ENCODE results near the gene SLC18A2.
"Not testable (repeated sequence)": the region's sequence is repeated elsewhere in the genome, so short reads cannot be mapped to it uniquely, and the experiment has no call there.

The SLC18A2 gene

DNA sequence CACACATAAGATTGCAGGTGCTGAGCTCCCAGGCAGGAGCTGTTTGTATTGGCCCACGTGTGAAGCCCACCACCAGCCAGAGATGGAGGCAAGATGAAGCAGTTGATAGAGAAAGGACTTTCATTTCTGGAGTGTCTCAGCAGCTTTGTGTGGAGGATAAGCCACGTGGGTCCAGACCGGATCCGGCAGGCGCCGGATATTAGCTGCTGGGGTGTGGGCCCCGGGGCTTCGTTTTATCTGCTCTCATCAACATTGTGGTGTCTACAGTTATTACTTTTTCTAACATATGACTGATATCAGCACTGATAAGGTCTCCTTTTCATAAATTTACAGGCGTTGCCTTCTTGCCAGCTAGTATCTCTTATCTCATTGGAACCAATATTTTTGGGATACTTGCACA, 25.5 kb downstream of the SLC18A2 start:
- no peak for DNase-seq

DNA sequence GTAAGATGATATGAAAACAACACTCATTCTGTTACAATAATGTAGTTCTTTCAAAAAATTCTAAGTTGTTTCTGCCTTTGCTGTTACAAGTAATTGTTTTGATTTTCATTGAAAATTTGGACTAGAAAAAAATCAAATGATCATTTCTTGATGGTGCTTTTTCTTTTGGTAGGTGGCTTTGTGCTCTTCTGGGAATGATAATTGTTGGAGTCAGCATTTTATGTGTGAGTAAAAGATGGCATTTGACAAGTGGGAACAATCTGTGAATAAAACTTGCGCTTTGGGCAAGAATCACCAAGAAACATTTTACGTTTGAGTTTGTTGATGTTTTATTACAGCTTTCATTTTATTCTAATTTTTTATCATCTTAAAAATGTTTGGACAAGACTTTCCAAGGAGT, 25.9 kb downstream of the SLC18A2 start:
- DNase-seq = no peak

DNA sequence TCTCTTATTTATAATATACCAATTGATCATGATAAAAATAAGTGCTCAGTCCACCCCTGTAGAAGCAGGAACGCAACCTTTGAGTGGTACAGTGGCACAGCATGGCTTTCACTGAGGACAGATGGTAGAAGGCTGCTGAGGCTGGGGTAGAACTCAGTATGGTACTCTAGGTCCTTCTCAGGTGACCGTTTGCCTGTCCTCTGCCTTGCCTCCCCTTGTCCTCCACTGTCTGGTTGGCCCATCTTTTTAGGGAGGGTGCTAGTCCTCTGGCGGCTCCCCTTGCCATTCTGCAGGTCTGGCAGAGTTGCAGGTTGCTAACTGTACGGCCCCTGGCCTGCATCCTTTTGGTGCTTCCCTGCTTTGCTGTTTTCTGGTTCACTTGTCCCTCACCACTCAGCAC, 27.3 kb downstream of the SLC18A2 start:
- no peak for DNase-seq

DNA sequence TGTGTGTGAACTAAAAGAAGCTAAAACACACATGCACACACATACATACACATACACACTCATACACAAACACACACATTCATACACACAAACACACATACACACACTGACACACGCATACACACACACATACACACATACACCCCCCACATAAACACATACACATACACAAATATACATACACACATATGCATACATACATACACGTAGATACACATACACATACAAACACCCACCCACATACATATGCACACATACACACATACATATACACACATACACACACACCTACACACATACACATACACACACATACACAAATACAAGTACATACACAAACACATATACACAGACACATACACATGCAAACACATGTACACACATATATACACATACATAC, 28.0 kb downstream of the SLC18A2 start:
- DNase-seq = no peak

DNA sequence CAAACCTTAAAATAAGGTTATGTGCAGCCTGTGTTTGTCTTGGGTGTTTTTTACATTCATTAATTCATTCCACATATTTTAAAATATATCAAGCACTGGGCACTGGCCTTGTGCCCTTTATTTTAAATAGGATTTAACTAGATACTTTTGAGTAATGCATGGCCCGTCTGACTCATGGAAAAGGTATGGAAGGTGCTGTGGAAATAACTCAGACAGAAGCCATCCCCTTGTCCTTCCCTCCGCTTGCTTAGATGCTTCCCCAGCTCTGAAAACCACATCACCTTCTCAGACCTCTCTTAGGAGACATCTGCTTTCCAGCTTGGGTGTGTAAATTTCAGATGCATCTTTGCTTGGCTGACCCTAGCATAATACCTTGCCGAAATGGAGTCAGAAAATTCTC, 30.5 kb downstream of the SLC18A2 start:
- DNase-seq = no peak

DNA sequence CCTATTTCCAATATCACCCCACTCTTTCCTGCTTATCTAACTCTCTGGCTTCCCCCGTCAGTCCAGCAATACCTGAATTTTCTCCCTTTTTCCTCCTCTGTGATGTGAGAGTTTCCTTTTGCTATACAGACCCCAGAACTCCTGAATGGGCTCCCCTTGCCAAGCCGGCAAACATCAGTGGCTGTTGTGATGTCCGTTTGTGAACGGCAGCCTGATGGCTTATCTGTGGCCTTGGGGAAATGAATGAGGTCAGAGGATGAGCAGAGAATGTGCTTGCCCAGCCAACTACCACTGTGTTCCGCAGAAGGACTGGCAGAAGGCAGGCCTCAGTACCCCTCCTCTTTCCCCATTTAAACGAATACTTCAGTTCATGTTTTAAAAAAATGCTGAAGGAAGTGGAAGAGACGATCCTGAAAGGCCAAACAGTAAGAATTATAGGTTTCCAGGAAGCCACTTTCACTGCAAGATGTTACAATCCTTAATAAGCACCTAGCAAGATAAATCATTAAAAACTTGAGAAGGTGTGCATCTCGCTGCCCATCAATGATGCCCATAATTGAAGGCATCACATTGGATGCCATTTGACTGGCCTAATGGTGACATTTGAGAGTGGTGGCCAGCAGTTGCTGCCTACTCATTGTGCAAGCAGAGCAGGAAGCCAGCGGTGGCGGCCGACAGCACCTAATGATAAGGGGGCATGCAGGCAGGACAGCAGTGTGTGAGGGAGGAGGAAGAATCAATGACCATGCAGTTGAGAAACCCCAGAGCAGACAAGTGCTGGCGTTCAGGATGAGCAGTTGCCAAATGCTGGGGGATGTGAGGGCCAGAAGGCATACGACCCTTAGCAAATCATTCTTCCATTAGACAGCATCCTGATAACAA, 31.5 kb downstream of the SLC18A2 start:
- no peak for DNase-seq

DNA sequence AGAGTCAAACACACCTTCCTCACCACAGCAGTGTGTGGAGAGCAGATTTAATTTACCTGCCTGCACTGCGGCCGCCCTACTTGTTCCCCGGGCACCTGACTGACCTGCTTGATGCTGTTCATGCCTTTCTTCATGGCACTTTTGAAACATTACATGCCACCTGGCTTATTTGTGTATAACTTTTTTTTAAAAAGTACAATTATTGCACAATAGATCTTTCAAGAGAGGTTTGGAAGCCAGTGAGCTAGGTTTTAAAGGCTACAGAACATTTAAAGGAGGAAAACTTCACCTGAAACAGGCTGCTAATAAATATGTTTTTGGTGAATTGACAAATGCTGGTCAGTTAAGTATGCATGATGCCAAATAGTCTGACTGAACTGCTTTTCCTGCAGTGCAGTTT, 33.1 kb downstream of the SLC18A2 start:
- no peak for DNase-seq

DNA sequence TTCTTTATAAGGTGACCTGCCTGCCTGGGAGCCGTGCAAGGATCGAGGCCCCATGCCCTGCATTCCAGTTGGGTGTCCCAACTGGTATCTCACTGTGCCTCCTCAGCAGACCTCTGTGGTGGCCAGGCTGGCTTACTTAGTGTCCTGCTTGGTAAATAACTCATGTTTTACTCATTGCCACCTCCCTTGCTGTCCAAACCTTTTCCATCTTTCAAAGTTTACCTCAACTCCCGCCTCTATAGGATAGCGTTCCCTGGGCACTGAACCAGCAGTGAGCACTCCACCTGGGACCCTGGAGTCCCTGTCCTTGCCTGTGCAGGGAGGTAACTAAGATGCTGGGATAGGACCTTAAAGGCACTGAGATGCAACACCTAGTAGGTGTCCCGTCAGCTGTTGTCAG, 33.6 kb downstream of the SLC18A2 start:
- no peak for DNase-seq

DNA sequence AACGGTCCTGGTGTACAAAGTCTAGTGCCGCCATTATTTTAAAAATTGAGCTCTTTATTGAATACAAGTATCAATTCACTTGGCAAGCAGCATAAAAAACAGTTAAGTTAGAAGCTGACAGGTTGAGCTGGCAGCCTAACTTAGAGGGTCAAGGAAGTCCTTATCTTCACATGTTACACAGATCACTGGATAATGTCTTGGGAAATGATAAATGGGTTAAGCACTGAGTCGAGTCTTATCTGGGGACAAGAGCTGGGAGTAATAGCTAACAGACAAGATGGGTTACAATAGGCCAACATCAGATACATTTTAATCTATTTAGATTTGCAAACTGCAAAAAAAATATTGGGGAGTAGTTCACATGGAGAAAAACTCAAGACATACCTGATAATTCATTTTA, 34.2 kb downstream of the SLC18A2 start:
- no peak for DNase-seq

DNA sequence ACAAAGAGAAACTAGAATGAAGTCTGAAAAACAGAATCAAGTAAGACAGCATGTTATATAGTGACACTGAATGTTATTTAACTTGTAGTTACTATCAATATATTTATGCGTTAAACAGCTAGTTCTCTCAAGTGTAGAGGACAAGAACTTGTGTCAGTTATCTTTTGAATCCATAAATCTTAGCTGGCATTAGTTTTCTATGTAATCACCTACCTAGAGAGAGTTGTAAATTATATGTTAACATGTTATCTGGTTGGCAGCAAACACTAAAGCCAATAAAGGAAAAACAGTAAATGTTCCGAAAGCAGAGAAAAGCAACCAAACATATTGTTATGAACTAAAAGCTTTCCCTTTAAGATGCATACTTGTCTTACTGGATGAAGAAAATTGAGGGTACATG, 36.8 kb downstream of the SLC18A2 start:
- no peak for DNase-seq

DNA sequence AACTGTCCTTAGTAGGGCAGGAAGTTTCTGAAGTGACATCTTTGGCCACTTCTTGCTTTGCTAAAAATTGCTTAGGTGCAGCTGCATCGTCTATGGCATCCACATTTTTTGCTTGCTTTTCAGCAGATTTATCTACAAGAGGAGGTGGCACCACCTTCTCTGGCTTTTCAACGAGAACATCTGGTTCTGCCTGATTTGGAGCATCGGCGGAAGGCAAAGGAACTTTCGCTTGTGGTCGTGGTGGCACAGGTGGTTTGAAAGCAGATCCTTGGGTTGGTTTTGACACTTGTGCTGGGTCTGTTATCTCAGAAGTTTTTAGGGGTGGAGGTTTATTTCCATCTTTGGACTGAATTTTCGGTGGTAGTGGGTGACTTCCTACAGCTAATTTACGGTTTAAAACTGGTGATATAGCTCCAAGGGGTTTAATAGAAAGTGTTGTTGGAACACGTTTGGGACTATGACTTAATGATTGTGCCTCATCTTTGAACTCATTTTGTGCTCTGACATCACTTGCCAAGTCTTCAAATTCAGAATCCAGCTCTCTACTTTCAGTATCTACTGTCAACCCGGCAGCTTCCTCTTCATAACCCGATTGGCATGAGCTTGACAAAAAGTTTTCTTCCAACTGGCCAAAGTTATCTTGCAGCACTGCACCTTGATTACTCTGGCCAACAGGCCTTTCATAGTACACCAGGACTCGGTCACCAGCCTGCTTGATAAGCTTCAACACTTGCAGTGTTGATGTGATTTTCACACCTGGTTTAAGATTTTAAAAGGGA, 44.0 kb downstream of the SLC18A2 start:
- no peak for DNase-seq

DNA sequence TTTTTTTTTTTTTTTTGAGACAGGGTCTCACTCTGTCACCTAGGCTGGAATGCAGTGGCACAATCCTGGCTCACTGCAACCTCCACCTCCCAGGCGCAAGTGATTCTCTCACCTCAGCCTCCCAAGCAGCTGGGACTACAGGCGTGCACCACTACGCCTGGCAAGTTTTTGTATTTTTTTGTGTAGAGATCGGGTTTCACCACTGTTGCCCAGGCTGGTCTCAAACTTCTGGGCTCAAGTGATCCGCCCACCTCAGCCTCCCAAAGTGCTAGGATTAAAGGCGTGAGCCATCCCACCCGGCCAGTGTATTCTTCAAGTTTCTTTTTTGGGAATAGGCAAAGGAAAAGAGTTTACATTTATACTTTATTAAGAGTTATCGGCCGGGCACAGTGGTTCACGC, 50.0 kb downstream of the SLC18A2 start:
- not testable (repeated sequence) for DNase-seq

DNA sequence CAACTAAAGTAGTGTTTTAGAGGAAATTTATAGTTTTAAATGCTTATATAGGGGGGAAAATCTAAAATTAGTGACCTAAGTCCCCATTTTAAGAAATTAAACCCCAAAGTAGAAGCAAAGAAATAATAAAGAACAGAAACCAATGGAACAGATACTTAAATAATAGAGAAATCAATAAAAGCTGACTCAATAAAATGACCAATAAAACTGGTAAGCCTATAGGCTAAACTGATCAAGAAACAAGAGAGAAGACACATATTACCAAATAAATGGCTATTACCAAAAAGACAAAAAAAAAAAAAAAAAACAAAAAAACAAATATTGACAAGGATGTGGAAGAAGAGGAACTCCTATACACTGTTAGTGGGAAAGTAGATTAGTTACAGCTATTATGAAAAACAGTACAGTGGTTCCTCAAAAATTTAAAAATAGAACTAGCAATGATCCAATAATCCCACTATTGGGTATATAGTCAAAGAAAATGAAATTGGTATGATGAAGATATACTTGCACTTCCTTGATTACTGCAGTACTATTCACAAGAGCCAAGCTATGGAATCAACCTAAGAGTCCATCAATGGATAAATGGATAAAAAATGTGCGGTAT, 53.2 kb downstream of the SLC18A2 start:
- DNase-seq = no peak

DNA sequence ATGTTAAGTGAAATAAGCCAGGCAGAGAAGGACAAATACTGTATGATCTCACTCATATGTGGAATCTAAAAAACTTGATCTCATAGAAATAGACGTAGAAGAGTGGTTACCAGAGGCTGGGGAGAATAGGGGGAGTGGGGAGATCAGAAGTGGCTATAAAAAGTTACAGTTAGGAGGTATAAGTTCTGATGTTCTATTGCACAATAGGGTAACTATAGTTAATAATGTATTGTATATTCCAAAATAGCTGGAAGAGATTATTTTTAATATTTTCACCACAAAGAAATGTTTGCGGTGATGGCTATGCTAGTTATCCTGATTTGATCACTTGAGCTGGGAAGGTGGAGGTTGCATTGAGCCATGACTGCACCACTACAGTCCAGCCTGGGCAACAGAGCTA, 53.8 kb downstream of the SLC18A2 start:
- DNase-seq = no peak

DNA sequence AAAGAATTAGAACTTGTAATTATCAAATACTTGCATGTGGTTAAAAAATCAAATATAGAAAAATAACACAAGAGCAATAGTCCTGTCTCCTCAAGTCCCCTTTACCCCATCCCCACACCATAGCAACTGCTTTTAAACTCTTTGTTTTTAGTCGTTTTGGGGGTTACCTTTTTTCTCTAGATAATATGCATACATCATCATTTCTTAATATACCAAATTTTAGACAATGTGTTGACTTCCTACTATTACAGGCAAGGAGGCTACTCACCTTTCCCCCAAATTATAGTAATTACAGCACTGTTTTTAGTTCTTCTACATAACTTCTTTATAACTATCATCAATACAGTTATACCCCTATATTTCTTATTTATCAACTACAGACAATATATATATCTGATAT, 57.3 kb downstream of the SLC18A2 start:
- DNase-seq = no peak

DNA sequence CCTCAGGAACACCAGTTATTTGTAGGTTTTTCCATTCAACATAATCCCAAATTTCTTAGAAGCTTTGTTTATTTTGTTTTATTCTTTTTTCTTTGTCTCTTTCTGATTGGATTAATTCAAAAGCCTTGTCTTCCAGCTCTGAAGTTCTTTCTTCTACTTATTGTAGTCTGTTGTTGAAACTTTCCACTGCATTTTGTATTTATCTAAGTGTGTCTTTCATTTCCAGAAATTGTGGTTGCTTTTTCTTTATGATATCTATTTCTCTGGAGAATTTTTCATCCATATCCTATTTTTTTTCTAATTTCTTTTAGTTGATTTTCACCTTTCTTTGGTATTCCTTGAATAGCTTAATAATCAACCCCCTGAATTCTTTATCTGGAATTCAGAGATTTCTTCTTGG, 58.5 kb downstream of the SLC18A2 start:
- no peak for DNase-seq

DNA sequence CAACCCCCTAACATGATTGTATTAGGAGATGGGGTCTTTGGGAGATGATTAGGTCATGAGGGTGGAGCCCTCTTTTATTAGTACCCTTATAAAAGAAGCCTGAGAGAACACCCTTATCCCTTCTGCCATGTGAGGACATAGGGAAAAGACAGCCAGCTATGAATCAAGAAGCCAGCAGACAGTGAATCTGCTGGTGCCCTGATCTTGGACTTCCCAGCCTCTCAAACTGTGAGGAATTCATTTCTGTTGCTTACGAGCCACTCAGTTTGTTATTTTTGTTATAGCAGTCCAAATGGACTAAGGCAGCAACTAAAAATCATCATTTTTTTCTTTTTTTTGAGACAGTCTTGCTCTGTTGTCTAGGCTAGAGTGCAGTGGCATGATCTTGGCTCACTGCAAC, 59.8 kb downstream of the SLC18A2 start:
- DNase-seq = no peak

DNA sequence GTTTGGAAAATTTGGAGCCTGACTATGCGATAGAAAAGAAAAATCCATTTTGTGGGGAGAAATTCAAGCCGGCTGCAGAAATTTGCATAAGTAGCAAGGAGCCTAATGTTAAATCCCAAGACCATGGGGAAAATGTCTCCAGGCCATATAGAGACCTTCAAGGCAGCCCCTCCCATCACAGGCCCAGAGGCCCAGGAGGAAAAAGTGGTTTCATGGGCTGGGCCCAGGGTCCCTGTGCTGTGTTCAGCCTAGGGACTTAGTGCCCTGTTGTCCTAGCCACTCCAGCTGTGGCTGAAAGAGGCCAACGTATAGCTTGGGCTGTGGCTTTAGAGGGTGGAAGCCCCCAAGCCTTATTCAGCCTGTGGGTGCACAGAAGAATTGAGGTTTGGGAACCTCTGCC, 62.5 kb downstream of the SLC18A2 start:
- DNase-seq = not testable (repeated sequence)

DNA sequence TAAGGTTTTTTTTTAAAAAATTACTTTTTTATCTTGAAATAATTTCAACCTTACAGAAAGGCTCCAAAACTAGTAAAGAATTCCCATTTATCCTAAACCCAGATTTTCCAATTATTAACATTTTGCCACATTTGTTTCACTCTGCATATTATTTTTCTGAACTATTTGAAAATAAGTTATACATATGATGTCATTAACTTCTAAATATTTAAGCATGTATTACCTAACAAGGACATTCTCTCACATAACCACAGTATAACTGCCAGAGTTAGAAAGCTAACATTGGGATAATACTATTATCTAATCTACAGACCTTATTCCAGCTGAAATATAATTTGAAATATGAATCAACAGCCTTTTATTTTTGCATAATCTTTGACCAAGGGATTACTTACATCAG, 65.8 kb downstream of the SLC18A2 start:
- no peak for DNase-seq

DNA sequence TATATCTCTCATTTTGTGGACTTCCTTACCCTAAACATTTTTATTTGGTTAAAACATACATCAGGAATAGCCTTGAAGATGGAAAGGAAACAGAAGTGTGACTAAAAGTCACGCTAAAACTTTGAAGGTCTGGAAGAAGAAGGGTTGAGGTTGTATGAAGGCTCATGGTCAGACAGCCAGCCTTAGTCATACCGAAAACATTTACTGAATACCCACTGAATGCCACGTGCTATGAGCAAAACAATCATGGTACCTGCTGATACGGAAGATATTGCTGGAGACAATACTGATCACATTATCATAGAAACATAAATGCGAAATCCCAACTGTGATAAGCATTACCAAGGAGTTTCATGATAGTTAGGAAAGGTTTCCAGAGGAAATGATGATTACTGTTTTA, 70.3 kb downstream of the SLC18A2 start:
- no peak for DNase-seq

DNA sequence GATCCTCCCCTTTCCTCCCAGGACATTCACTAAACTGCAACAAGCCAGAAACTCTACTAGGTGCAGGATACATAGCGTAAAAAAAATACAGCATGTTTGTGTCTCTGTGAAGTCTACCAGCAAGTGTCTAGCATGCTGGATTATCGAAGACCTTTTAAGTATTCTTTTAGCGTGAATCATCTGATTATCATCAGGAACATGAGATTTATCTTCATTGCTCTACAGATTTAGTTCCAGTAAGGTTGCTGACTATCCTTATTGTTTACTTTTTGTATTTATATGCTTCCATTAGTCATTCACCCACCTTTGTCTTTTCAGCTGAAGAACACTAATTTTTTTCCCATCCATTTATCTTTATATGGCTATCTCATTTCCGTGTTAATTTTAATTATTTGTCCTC, 71.5 kb downstream of the SLC18A2 start:
- no peak for DNase-seq

DNA sequence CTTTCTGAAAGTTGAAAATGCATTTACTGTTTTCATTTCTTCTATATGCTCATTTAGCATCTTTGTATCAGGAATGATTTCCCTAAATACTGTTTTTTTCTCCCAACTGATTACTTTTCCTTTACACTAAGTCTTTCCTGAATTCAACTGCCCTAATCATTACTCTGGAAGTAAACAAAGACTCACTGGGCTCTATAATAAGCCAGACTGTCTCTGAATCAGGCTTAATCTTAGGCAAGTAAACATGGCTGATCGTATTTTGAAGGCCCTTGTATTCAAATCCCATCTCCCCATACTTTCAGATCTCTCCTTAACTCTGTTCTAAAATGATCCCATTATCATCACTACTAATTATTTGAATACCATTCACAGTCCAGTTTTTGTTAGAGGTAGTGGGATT, 72.7 kb downstream of the SLC18A2 start:
- no peak for DNase-seq

DNA sequence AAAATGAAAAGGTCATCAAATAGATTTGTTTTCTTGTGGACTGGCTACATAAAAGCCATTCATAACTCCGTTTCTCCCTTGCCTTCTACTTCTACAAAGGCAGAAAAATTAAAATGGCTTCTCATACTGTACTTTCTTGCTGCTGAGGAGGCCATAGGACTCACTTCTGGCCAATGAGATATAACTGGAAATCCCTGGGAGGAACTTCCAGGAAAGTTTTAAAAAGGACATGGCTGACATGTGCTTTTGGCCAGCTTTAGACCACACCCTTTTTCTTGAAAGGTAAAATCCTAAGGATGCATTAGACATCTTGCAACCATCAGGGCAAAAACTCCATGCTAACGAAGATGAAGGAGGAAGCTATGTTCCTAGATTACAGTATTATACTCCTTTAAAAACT, 75.8 kb downstream of the SLC18A2 start:
- no peak for DNase-seq

DNA sequence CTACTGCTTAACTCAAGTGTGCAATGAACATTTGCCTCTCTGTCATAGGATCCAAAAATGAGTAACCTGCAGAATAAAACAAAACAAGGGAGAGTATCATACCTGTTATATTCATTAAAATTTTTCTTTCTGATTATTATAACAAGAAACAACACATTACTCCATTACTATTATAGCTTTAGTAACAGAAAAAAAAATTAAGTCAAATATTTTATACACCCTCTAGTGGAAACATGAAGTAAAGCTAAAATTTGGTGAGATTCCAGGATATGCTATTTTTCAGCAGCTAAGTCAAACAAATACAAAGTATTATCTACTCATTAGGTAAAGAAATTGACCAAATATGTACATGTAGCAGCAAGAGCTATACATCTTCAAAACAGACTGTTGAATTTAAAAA, 78.0 kb downstream of the SLC18A2 start:
- no peak for DNase-seq
